Upper lobe of right lung (tissue), 1 donor: ENCODE data around the gene ARHGAP44. TPM values are rescaled to one million over a fixed set of nuclear protein-coding genes. Genes with fewer than 3 reads are reported as not detected.

Source experiments
- ATAC-seq: fragments of 200-7000 bp; cut with Tn5 transposase; one replicate; pipeline ENCODE4 v1.9.1; 2020; ENCODE audit warnings: mild to moderate bottlenecking, moderate library complexity
- DNase-seq: peaks from one replicate; pipeline ENCODE4 v3.0.0-alpha.2; 2020
- H3K27ac ChIP-seq: fragments of 200-600 bp; one replicate; pipeline ENCODE4 v1.8.0; 2022
- H3K27me3 ChIP-seq: fragments of 200-600 bp; one replicate; pipeline ENCODE4 v1.8.0; 2022; ENCODE audit warnings: mild to moderate bottlenecking
- H3K36me3 ChIP-seq: fragments of 200-600 bp; one replicate; pipeline ENCODE4 v1.8.0; 2022
- H3K4me1 ChIP-seq: fragments of 200-600 bp; one replicate; pipeline ENCODE4 v1.8.0; 2022
- H3K4me3 ChIP-seq: fragments of 200-600 bp; one replicate; pipeline ENCODE4 v1.8.0; 2022; ENCODE audit warnings: mild to moderate bottlenecking
- H3K9me3 ChIP-seq: fragments of 200-600 bp; one replicate; pipeline ENCODE4 v1.8.0; 2022
- CTCF ChIP-seq: fragments of 200-600 bp; IDR thresholded peaks from one replicate; pipeline ENCODE4 v1.8.0; 2022; ENCODE audit warnings: antibody characterized with exemption
- intact Hi-C: fragments of 100-400 bp; cut with DNase I; formaldehyde crosslinking; loops from one replicate; pipeline ENCODE4 v1.11.0; 2022
- total RNA-seq: library from RNA; stranded (reverse); fragmentation: NEBNext Ultra II Directional; extraction: Animal tissue kit (Norgen Biotek cat#: 25700); gene quantifications from one replicate; pipeline ENCODE4 v1.2.1, GENCODE V29; 2021
- donor health status: DM: no; HTN: yes; CAD: no; lungs with severe emphysema.

ARHGAP44 gene
- total RNA-seq, 1 donor from 2014 or later, result 41.2 TPM

GRCh38 chr17:12821376-12821940, 32.2 kb downstream of the ARHGAP44 start:
- Histone ChIP-seq H3K4me3 (no peak overlapping the region), H3K27ac (no peak overlapping the region), H3K36me3 (no peaks in the 10 kb centered on the region), H3K9me3 (no peaks in the 10 kb centered on the region), H3K4me1 (no peaks in the 10 kb centered on the region), H3K27me3 (no peaks in the 10 kb centered on the region)
- no peak for TF ChIP-seq CTCF
- ATAC-seq (peak; percentile 42), DNase-seq (no peak)
- intact Hi-C loops, result no loop called here

- Histone ChIP-seq H3K4me1 (no peaks in the 10 kb centered on the region), H3K27me3 (no peaks in the 10 kb centered on the region), H3K36me3 (no peaks in the 10 kb centered on the region), H3K9me3 (no peaks in the 10 kb centered on the region), H3K27ac (no peak overlapping the region), H3K4me3 (no peak overlapping the region)
- TF ChIP-seq CTCF, result no peak
- ATAC-seq (no peak), DNase-seq (no peak)
- intact Hi-C loops, result no loop called here
Observed at GRCh38 chr17:12826431-12826830, 37.1 kb downstream of the ARHGAP44 start.

- H3K4me1 ChIP-seq, result no peaks in the 10 kb centered on the region
- TF ChIP-seq CTCF, result no peak
- peak; percentile 97 for ATAC-seq
- no peaks in the 10 kb centered on the region for H3K36me3 ChIP-seq
- no peak overlapping the region for H3K27ac ChIP-seq
- intact Hi-C loops, result no loop called here
- no peaks in the 10 kb centered on the region for H3K27me3 ChIP-seq
- no peak overlapping the region for H3K4me3 ChIP-seq
- no peak for DNase-seq
- no peaks in the 10 kb centered on the region for H3K9me3 ChIP-seq
Observed at GRCh38 chr17:12830777-12831247, 41.5 kb downstream of the ARHGAP44 start.

GRCh38 chr17:12831839-12832238, 42.5 kb downstream of the ARHGAP44 start:
- no peak overlapping the region for H3K4me3 ChIP-seq
- ATAC-seq (no peak), DNase-seq (no peak)
- no peaks in the 10 kb centered on the region for H3K27me3 ChIP-seq
- no peak for TF ChIP-seq CTCF
- no peak overlapping the region for H3K27ac ChIP-seq
- H3K9me3 ChIP-seq, result no peaks in the 10 kb centered on the region
- intact Hi-C loops, result no loop called here
- no peaks in the 10 kb centered on the region for H3K36me3 ChIP-seq
- no peaks in the 10 kb centered on the region for H3K4me1 ChIP-seq

- no peak overlapping the region for H3K27ac ChIP-seq
- no peaks in the 10 kb centered on the region for H3K27me3 ChIP-seq
- H3K4me1 ChIP-seq, result no peaks in the 10 kb centered on the region
- H3K4me3 ChIP-seq, result no peak overlapping the region
- DNase-seq, result no peak
- no peak for ATAC-seq
- TF ChIP-seq CTCF, result no peak
- no peaks in the 10 kb centered on the region for H3K36me3 ChIP-seq
- no peaks in the 10 kb centered on the region for H3K9me3 ChIP-seq
- intact Hi-C loops, result no loop called here
Observed at GRCh38 chr17:12839042-12839441, 49.7 kb downstream of the ARHGAP44 start.

GRCh38 chr17:12842936-12843335, 53.6 kb downstream of the ARHGAP44 start:
- intact Hi-C loops, result no loop called here
- no peak overlapping the region for H3K4me3 ChIP-seq
- no peak overlapping the region for H3K27ac ChIP-seq
- H3K36me3 ChIP-seq, result no peaks in the 10 kb centered on the region
- no peaks in the 10 kb centered on the region for H3K9me3 ChIP-seq
- H3K4me1 ChIP-seq, result no peaks in the 10 kb centered on the region
- ATAC-seq (no peak), DNase-seq (no peak)
- no peaks in the 10 kb centered on the region for H3K27me3 ChIP-seq
- no peak for TF ChIP-seq CTCF
